K562 (cell line): ENCODE data around the gene IRF1. TPM values are rescaled to one million over a fixed set of nuclear protein-coding genes. Genes with fewer than 3 reads are reported as not detected.

Experiments
- ATAC-seq: fragments of 200-7000 bp; cut with Tn5 transposase; 3 replicates; pipeline ENCODE4 v1.9.1; 2020; ENCODE audit warnings: moderate library complexity
- BruUV-seq: library from RNA; stranded (reverse); fragments of 400-500 nt; replicated peaks from 2 replicates; lab custom pipeline; 2021; lab: Mats Ljungman, UMichigan
- CTCF ChIA-PET: fragments of 300-600 bp; formaldehyde crosslinking; extraction: SDS; loops from one replicate; lab custom pipeline; 2021; ENCODE audit warnings: low intra/inter-chr PET ratio; lab: Yijun Ruan, JAX
- POLR2A ChIA-PET: fragments of 300-600, 350-650 bp; sonication (Branson Sonifier 250); formaldehyde crosslinking; extraction: SDS; loops from one replicate; lab custom pipeline; 2021; ENCODE audit warnings: antibody characterized with exemption, inconsistent platforms; lab: Yijun Ruan, JAX
- DNase-seq, 4 experiments: peaks; one replicate each; pipeline versions ENCODE4 v3.0.0 to v3.0.0-alpha.2; 2011 to 2018; ENCODE audit warnings: low spot score in 3 of 4, mixed read lengths in 3 of 4; ENCODE audit errors: extremely low read depth in 1 of 4
- FAIRE-seq: peaks from 2 replicates; lab custom pipeline; 2011; peaks lifted over from hg19 to GRCh38; lab: Jason Lieb, UNC
- H2AFZ ChIP-seq: 2 replicates; pipeline ENCODE4 v1.6.0; 2011; ENCODE audit warnings: low read depth, low read length, control low read depth, inconsistent platforms
- H3K27ac ChIP-seq: fragments of 200-600 bp; 3 replicates; pipeline ENCODE4 v1.8.0; 2011; ENCODE audit warnings: low read depth, mild to moderate bottlenecking, control low read depth, inconsistent platforms, low read length, moderate library complexity, mixed read lengths; ENCODE audit errors: extremely low read depth
- H3K27me3 ChIP-seq, 2 experiments: fragments of 300-600 bp in 1 of 2; 2 replicates in 1 of 2; 3 replicates in 1 of 2; pipeline versions ENCODE4 v1.6.0 to v1.8.0; 2011; ENCODE audit warnings: inconsistent platforms in 2 of 2, low read length in 2 of 2, mild to moderate bottlenecking in 1 of 2, mixed read lengths in 1 of 2, moderate library complexity in 1 of 2; ENCODE audit not compliant: control insufficient read depth in 2 of 2, insufficient read depth in 2 of 2
- H3K36me3 ChIP-seq: fragments of 300-600 bp; 3 replicates; pipeline ENCODE4 v1.8.0; 2011; ENCODE audit warnings: mild to moderate bottlenecking, low read length, inconsistent platforms; ENCODE audit not compliant: control insufficient read depth, insufficient read depth
- H3K4me1 ChIP-seq, 2 experiments: fragments of 200-600 bp in 1 of 2; replicated peaks in 1 of 2; 2 replicates in 1 of 2; 3 replicates in 1 of 2; pipeline versions ENCODE4 v1.5.1 to v1.8.0; 2011; ENCODE audit warnings: inconsistent platforms in 2 of 2, low read length in 2 of 2, mild to moderate bottlenecking in 1 of 2, mixed read lengths in 1 of 2, moderate library complexity in 1 of 2; ENCODE audit not compliant: control insufficient read depth in 2 of 2, insufficient read depth in 2 of 2
- H3K4me2 ChIP-seq: 2 replicates; pipeline ENCODE4 v1.6.1; 2011; ENCODE audit warnings: low read length, control low read depth, inconsistent platforms, mixed read lengths; ENCODE audit not compliant: insufficient read depth
- H3K4me3 ChIP-seq: fragments of 200-600 bp; sonication (generic), shearing (Covaris generic); 2 replicates; pipeline ENCODE4 v1.5.1; 2016; ENCODE audit warnings: control low read depth, inconsistent platforms
- H3K79me2 ChIP-seq: fragments of 200-600 bp; 3 replicates; pipeline ENCODE4 v1.8.0; 2011; ENCODE audit warnings: low read length, inconsistent platforms; ENCODE audit not compliant: control insufficient read depth, insufficient read depth
- H3K9ac ChIP-seq, 2 experiments: 2 replicates each; pipeline versions ENCODE4 v1.6.0 to v1.6.1; 2011; ENCODE audit warnings: low read depth in 2 of 2, low read length in 2 of 2, control low read depth in 1 of 2, inconsistent platforms in 1 of 2, mild to moderate bottlenecking in 1 of 2, mixed read lengths in 1 of 2; ENCODE audit not compliant: insufficient read depth in 1 of 2
- H3K9me1 ChIP-seq: one replicate; pipeline ENCODE4 v1.6.0; 2011; ENCODE audit warnings: inconsistent platforms, mild to moderate bottlenecking, low read length, moderate library complexity; ENCODE audit not compliant: control insufficient read depth, insufficient read depth
- H3K9me3 ChIP-seq: replicated peaks from 2 replicates; pipeline ENCODE4 v1.5.1; 2011; ENCODE audit warnings: low read depth, low read length, inconsistent platforms; ENCODE audit not compliant: control insufficient read depth, insufficient read depth
- H4K20me1 ChIP-seq: replicated peaks from 2 replicates; pipeline ENCODE4 v1.6.1; 2011; ENCODE audit warnings: low read length, inconsistent platforms, mixed read lengths; ENCODE audit not compliant: control insufficient read depth, insufficient read depth
- CXXC5 ChIP-seq: fragments of 250-450 bp; sonication (Bioruptor Pico); IDR thresholded peaks from 2 replicates; pipeline ENCODE4 v1.8.0; 2022; ENCODE audit warnings: inconsistent platforms, mild to moderate bottlenecking, moderate library complexity
- FOXK1 ChIP-seq: sonication (generic); formaldehyde crosslinking; IDR thresholded peaks from 2 replicates; pipeline ENCODE4 v1.8.0; 2022; ENCODE audit warnings: missing genetic modification reagents, mild to moderate bottlenecking, borderline replicate concordance
- FOXP1 ChIP-seq: sonication (generic); formaldehyde crosslinking; IDR thresholded peaks from 2 replicates; pipeline ENCODE4 v1.8.0; 2022; ENCODE audit warnings: mild to moderate bottlenecking, missing genetic modification reagents
- HDAC8 ChIP-seq: fragments of 450-650 bp; IDR thresholded peaks from 2 replicates; pipeline ENCODE4 v1.6.1; 2016; ENCODE audit warnings: mild to moderate bottlenecking, missing genetic modification characterization, moderate library complexity, missing compliant biosample characterization
- ILK ChIP-seq: fragments of 450-650 bp; IDR thresholded peaks from 2 replicates; pipeline ENCODE4 v1.6.1; 2016; ENCODE audit warnings: missing genetic modification characterization, low read depth, mild to moderate bottlenecking, missing compliant biosample characterization, moderate library complexity, borderline replicate concordance
- JUND ChIP-seq, 2 experiments: IDR thresholded peaks; 2 replicates in 1 of 2; 3 replicates in 1 of 2; pipeline ENCODE4 v1.6.1; 2011; ENCODE audit warnings: borderline replicate concordance in 2 of 2, low read depth in 2 of 2, low read length in 2 of 2, improper control_type of control experiment in 1 of 2, missing biosample characterization in 1 of 2, missing genetic modification characterization in 1 of 2, missing genetic modification reagents in 1 of 2
- LCOR ChIP-seq: sonication (generic); formaldehyde crosslinking; IDR thresholded peaks from 2 replicates; pipeline ENCODE4 v1.8.0; 2022; ENCODE audit warnings: mild to moderate bottlenecking, missing genetic modification reagents
- MECOM ChIP-seq: fragments of 250-450 bp; sonication (Bioruptor Pico); IDR thresholded peaks from 2 replicates; pipeline ENCODE4 v1.8.0; 2022; ENCODE audit warnings: inconsistent platforms
- PHTF2 ChIP-seq: fragments of 250-450 bp; sonication (Bioruptor Pico); IDR thresholded peaks from 2 replicates; pipeline ENCODE4 v1.5.0; 2021; ENCODE audit warnings: mild to moderate bottlenecking
- RBFOX2 ChIP-seq: fragments of 200-400 bp; formaldehyde crosslinking; IDR thresholded peaks from 2 replicates; pipeline ENCODE4 v1.6.1; 2017; ENCODE audit warnings: low read depth, mild to moderate bottlenecking, low read length, moderate library complexity
- RFX5 ChIP-seq: IDR thresholded peaks from 2 replicates; pipeline ENCODE4 v1.6.1; 2011; ENCODE audit warnings: low read depth, mild to moderate bottlenecking, improper control_type of control experiment, low read length
- SOX6 ChIP-seq: fragments of 450-650 bp; IDR thresholded peaks from 2 replicates; pipeline ENCODE4 v1.6.1; 2014; ENCODE audit warnings: mild to moderate bottlenecking
- TCFL5 ChIP-seq: fragments of 250-450 bp; sonication (Bioruptor Pico); conservative IDR thresholded peaks from 2 replicates; pipeline ENCODE4 v1.6.1; 2021; ENCODE audit warnings: mild to moderate bottlenecking, moderate library complexity, matching md5 sums
- THAP7 ChIP-seq: fragments of 250-450 bp; sonication (Bioruptor Pico); IDR thresholded peaks from 2 replicates; pipeline ENCODE4 v1.5.0; 2021
- ZFP1 ChIP-seq: fragments of 450-650 bp; formaldehyde crosslinking; IDR thresholded peaks from 2 replicates; pipeline ENCODE4 v1.4.0; 2020; ENCODE audit warnings: mild to moderate bottlenecking, mixed read lengths
- ZNF143 ChIP-seq: sonication (generic); formaldehyde crosslinking; IDR thresholded peaks from 2 replicates; pipeline ENCODE4 v1.9.0; 2022; ENCODE audit warnings: mild to moderate bottlenecking, missing genetic modification reagents
- WGBS: fragments of 100-300 bp; shearing (Covaris generic); methylation state at CpG from one replicate; pipeline ENCODE4 v1.1.6; 2016; ENCODE audit warnings: low coverage, mixed read lengths; ENCODE audit not compliant: insufficient coverage; ENCODE audit errors: missing lambda C conversion rate; 5-methylcytosine and 5-hydroxymethylcytosine counted together
- in situ Hi-C: fragments of 300-500 bp; cut with MboI; formaldehyde crosslinking; loops from 4 replicates; pipeline ENCODE4 v1.15.0; 2018; ENCODE audit warnings: inconsistent platforms, mixed read lengths
- intact Hi-C: fragments of 100-400 bp; cut with micrococcal nuclease; formaldehyde crosslinking; loops from 2 replicates; pipeline ENCODE4 v1.14.2; 2022
- polyA plus RNA-seq, 8 experiments: library from polyadenylated mRNA; depleted of rRNA in 4 of 8; stranded (reverse) in 5 of 8; unstranded in 3 of 8; fragments of >200 nt; fragmentation: Nextera tagmentation in 2 of 8; fragmentation: Illumina TruSeq in 1 of 8; extraction: Ambion mirVana in 2 of 8; extraction: Trizol in 1 of 8; gene quantifications; 2 replicates each; pipeline versions ENCODE4 v1.2.1 to v1.2.3, GENCODE V29; 2011 to 2014; ENCODE audit warnings: inconsistent platforms in 1 of 8, missing spikeins in 1 of 8
- total RNA-seq, 7 experiments: library from RNA; depleted of rRNA in 6 of 7; stranded (reverse); fragments of >200 nt in 6 of 7; fragmentation: Illumina TruSeq in 2 of 7; extraction: Trizol in 2 of 7; gene quantifications; 2 replicates each; pipeline versions ENCODE4 v1.2.1 to v1.2.3, GENCODE V29; 2011 to 2021; ENCODE audit warnings: low replicate concordance in 1 of 7
- TF ChIP-seq, protein P1 (sequence below): sonication (generic); formaldehyde crosslinking; IDR thresholded peaks from 2 replicates; pipeline ENCODE4 v1.8.0; 2023; ENCODE audit warnings: missing genetic modification reagents, mild to moderate bottlenecking, borderline replicate concordance

Gene IRF1
- total and polyA plus RNA-seq, 9 of the 15 experiments (the other 6 are each of a cell fraction or from before 2014, with no cell fraction given), result 1.1 to 12.3 (median 5.9) TPM

DNA sequence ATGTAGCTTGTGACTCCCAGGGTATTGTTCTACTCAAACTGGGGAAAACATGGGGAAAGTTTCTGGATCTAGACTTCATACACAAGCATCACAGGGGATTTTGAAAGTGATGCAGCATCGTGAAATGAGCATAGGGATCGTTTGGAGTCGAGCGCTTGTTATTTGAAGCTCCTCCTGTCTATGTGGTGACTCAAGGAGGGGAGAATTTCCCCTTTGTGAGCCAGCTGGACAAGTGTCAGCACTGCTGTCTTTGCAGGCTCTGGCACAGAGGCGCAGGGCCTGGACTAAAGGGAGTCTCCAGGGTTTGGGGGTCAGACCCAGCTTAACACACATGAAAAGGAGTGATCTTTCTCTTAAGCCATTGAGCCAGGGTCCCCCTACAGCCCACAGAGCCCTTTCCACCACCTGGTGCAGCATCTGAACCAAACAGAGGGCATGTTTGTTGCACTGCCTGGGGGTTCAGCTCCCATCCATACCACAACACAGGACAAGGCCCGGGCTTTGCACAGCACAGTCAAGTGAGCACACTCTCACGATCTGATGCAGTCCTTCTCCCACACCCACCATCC is 51.0 kb downstream of the IRF1 start:
- intact Hi-C loops, result no loop called here
- in situ Hi-C loops, result no loop called here
- no peaks in the 10 kb centered on the region for H3K9me3 ChIP-seq
- H3K4me3 ChIP-seq, result no peak overlapping the region
- no peak overlapping the region for H2AFZ ChIP-seq
- WGBS, result 58% methylated on average over 7 of the region's 7 CpGs
- no peaks in the 10 kb centered on the region for H3K27me3 ChIP-seq
- POLR2A ChIA-PET, result interaction anchor here (0.8 to 1.1 kb wide), 4 partner anchors 14 to 27 kb away, joined by 3 to 5 read pairs (median 4); no protein-coding TSS in a partner anchor
- CTCF ChIA-PET, result no interaction called here
- BruUV-seq, result no TSS peak
- no peak for ATAC-seq
- no peaks in the 10 kb centered on the region for H3K36me3 ChIP-seq
- no peaks in the 10 kb centered on the region for H3K9me1 ChIP-seq
- H3K79me2 ChIP-seq, result no peaks in the 10 kb centered on the region
- no peak overlapping the region for H3K27ac ChIP-seq
- peaks cover 18 to 26% of the 10 kb centered on the region in 2 experiments; a peak in 4 of 5 replicates for H3K4me1 ChIP-seq
- H3K4me2 ChIP-seq, result no peak overlapping the region
- no peaks in the 10 kb centered on the region for H4K20me1 ChIP-seq
- no peak for FAIRE-seq
- 0 out of 4 replicates have a peak overlapping the region, but pooled peaks of 1 of the 2 experiments have one; percentile 21 for H3K9ac ChIP-seq
- DNase-seq, result no peak
- TF ChIP-seq FOXP1 (no peak), ZNF143 (CRISPR knock-in tag) (no peak), RBFOX2 (no peak), THAP7 (no peak), RFX5 (no peak), CXXC5 (CRISPR knock-in tag) (no peak), JUND (IDR thresholded peaks at IDR 0.05; ENCODE audit: borderline replicate concordance, low read depth, low read length) (no peak), JUND (tag; IDR thresholded peaks at IDR 0.05; ENCODE audit: borderline replicate concordance, low read depth, low read length) (no peak), LCOR (CRISPR knock-in tag) (no peak), SOX6 (no peak), TCFL5 (CRISPR knock-in tag) (no peak), PHTF2 (CRISPR knock-in tag) (no peak), HDAC8 (tag) (no peak), MECOM (no peak), ZFP1 (CRISPR knock-in tag) (no peak), ILK (no peak), FOXK1 (no peak)
- TF ChIP-seq, protein P1, sequence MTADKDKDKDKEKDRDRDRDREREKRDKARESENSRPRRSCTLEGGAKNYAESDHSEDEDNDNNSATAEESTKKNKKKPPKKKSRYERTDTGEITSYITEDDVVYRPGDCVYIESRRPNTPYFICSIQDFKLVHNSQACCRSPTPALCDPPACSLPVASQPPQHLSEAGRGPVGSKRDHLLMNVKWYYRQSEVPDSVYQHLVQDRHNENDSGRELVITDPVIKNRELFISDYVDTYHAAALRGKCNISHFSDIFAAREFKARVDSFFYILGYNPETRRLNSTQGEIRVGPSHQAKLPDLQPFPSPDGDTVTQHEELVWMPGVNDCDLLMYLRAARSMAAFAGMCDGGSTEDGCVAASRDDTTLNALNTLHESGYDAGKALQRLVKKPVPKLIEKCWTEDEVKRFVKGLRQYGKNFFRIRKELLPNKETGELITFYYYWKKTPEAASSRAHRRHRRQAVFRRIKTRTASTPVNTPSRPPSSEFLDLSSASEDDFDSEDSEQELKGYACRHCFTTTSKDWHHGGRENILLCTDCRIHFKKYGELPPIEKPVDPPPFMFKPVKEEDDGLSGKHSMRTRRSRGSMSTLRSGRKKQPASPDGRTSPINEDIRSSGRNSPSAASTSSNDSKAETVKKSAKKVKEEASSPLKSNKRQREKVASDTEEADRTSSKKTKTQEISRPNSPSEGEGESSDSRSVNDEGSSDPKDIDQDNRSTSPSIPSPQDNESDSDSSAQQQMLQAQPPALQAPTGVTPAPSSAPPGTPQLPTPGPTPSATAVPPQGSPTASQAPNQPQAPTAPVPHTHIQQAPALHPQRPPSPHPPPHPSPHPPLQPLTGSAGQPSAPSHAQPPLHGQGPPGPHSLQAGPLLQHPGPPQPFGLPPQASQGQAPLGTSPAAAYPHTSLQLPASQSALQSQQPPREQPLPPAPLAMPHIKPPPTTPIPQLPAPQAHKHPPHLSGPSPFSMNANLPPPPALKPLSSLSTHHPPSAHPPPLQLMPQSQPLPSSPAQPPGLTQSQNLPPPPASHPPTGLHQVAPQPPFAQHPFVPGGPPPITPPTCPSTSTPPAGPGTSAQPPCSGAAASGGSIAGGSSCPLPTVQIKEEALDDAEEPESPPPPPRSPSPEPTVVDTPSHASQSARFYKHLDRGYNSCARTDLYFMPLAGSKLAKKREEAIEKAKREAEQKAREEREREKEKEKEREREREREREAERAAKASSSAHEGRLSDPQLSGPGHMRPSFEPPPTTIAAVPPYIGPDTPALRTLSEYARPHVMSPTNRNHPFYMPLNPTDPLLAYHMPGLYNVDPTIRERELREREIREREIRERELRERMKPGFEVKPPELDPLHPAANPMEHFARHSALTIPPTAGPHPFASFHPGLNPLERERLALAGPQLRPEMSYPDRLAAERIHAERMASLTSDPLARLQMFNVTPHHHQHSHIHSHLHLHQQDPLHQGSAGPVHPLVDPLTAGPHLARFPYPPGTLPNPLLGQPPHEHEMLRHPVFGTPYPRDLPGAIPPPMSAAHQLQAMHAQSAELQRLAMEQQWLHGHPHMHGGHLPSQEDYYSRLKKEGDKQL, result no peak
